Astrocyte (in vitro differentiated cells and primary cell): ENCODE measurements around the gene CYSTM1.

Experiments
- CTCF ChIP-seq: IDR thresholded peaks from 2 replicates; pipeline ENCODE4 v1.5.1; 2011; ENCODE audit warnings: low read depth, mild to moderate bottlenecking, inconsistent platforms, low read length, moderate library complexity; ENCODE audit not compliant: insufficient read depth
- EZH2 ChIP-seq: IDR thresholded peaks from 2 replicates; pipeline ENCODE4 v1.6.1; 2012; ENCODE audit warnings: mild to moderate bottlenecking, low read length, inconsistent platforms; ENCODE audit not compliant: insufficient read depth

- no peak for TF ChIP-seq CTCF
- TF ChIP-seq EZH2 = no peak
Measured at GRCh38 chr5:140202610-140203009, 27.6 kb downstream of the CYSTM1 start.
